CD4-positive, alpha-beta T cell (primary cell): ENCODE measurements around the gene ABCB11. TPM values are rescaled to one million over a fixed set of nuclear protein-coding genes. Genes with fewer than 3 reads are reported as not detected.

Source experiments
- ATAC-seq: fragments of 200-7000 bp; cut with Tn5 transposase; one replicate; pipeline ENCODE4 v1.10.0; 2022; ENCODE audit warnings: mild to moderate bottlenecking; ENCODE audit not compliant: poor library complexity
- CTCF ChIA-PET: fragments of 350-600 bp; sonication (Branson Sonifier 250); formaldehyde crosslinking; loops from one replicate; lab custom pipeline; 2021; ENCODE audit warnings: antibody characterized with exemption, inconsistent platforms; lab: Charles Lee
- POLR2A ChIA-PET: fragments of 350-600 bp; sonication (Branson Sonifier 250); formaldehyde crosslinking; loops from one replicate; lab custom pipeline; 2021; ENCODE audit warnings: antibody characterized with exemption, inconsistent platforms; lab: Charles Lee
- DNase-seq, 14 experiments: peaks; one replicate each; pipeline ENCODE4 v3.0.0-alpha.2; 2013 to 2020; ENCODE audit warnings: mixed read lengths in 2 of 14
- H3K27ac ChIP-seq, 2 donors: one replicate each; pipeline versions ENCODE4 v1.5.1 to v1.7.0; 2013; ENCODE audit warnings: low read length in 2 of 2, low read depth in 1 of 2, mild to moderate bottlenecking in 1 of 2
- H3K27me3 ChIP-seq, 2 experiments: 1 replicate in 1 of 2; 2 replicates in 1 of 2; pipeline versions ENCODE4 v1.6.1 to v1.7.0; 2013; ENCODE audit warnings: low read length in 2 of 2, control low read depth in 1 of 2, mild to moderate bottlenecking in 1 of 2, moderate library complexity in 1 of 2; ENCODE audit not compliant: insufficient read depth in 2 of 2, control insufficient read depth in 1 of 2
- H3K36me3 ChIP-seq: one replicate; pipeline ENCODE4 v1.6.1; 2013; ENCODE audit warnings: low read length, control low read depth; ENCODE audit not compliant: insufficient read depth
- H3K4me1 ChIP-seq: one replicate; pipeline ENCODE4 v1.6.1; 2013; ENCODE audit warnings: low read length, control low read depth; ENCODE audit not compliant: insufficient read depth
- H3K4me3 ChIP-seq: one replicate; pipeline ENCODE4 v1.5.1; 2013; ENCODE audit warnings: mild to moderate bottlenecking, low read length, moderate library complexity
- H3K9me3 ChIP-seq, 2 experiments: 1 replicate in 1 of 2; 2 replicates in 1 of 2; pipeline versions ENCODE4 v1.6.1 to v1.7.0; 2013; ENCODE audit warnings: low read length in 2 of 2, mild to moderate bottlenecking in 2 of 2, control low read depth in 1 of 2, moderate library complexity in 1 of 2; ENCODE audit not compliant: control insufficient read depth in 1 of 2, insufficient read depth in 1 of 2
- H3K27ac Mint-ChIP-seq: one replicate; pipeline ENCODE4 v1.8.0; 2020; ENCODE audit warnings: mixed read lengths
- H3K27me3 Mint-ChIP-seq: one replicate; pipeline ENCODE4 v1.8.0; 2021; ENCODE audit warnings: mixed read lengths
- H3K36me3 Mint-ChIP-seq: one replicate; pipeline ENCODE4 v1.8.0; 2021; ENCODE audit warnings: low read depth, mixed read lengths
- H3K4me1 Mint-ChIP-seq: one replicate; pipeline ENCODE4 v1.8.0; 2021; ENCODE audit warnings: low read depth, mixed read lengths
- H3K4me3 Mint-ChIP-seq: one replicate; pipeline ENCODE4 v1.8.0; 2020; ENCODE audit warnings: mild to moderate bottlenecking, mixed read lengths
- H3K9me3 Mint-ChIP-seq: one replicate; pipeline ENCODE4 v1.8.0; 2020; ENCODE audit warnings: mixed read lengths
- intact Hi-C, 2 experiments: fragments of 100-400 bp; cut with DNase I in 1 of 2; cut with micrococcal nuclease in 1 of 2; formaldehyde crosslinking; loops; one replicate each; pipeline versions ENCODE4 v1.15.1 to v1.9.0; 2023 to 2025; cut with DNase I, micrococcal nuclease
- total RNA-seq, 174 experiments: library from RNA in 2 of 174; stranded (reverse) in 2 of 174; gene quantifications; one replicate each; pipeline ENCODE4 v1.2.3 and lab custom pipeline; 2021 to 2026
- TF ChIP-seq, protein P1 (sequence below): fragments of 200-600 bp; IDR thresholded peaks from one replicate; pipeline ENCODE4 v1.8.0; 2022; ENCODE audit warnings: antibody characterized with exemption, mild to moderate bottlenecking

ABCB11 gene
- total RNA-seq, 2 experiments from 2014 or later = not detected

GRCh38 chr2:168988755-168989154 lies 42.4 kb downstream of the ABCB11 start:
- Histone ChIP-seq H3K36me3 (no peaks in the 10 kb centered on the region), H3K27me3 (no peaks in the 10 kb centered on the region), H3K9me3 (no peaks in the 10 kb centered on the region), H3K4me3 (no peak overlapping the region), H3K27ac (no peak overlapping the region), H3K4me1 (no peaks in the 10 kb centered on the region)
- ChIA-PET CTCF (no interaction called here), POLR2A (no interaction called here)
- Mint-ChIP-seq H3K27ac (no peak overlapping the region), H3K9me3 (no peaks in the 10 kb centered on the region), H3K4me3 (no peak overlapping the region), H3K4me1 (no peaks in the 10 kb centered on the region), H3K27me3 (no peaks in the 10 kb centered on the region), H3K36me3 (no peaks in the 10 kb centered on the region)
- TF ChIP-seq, protein P1, sequence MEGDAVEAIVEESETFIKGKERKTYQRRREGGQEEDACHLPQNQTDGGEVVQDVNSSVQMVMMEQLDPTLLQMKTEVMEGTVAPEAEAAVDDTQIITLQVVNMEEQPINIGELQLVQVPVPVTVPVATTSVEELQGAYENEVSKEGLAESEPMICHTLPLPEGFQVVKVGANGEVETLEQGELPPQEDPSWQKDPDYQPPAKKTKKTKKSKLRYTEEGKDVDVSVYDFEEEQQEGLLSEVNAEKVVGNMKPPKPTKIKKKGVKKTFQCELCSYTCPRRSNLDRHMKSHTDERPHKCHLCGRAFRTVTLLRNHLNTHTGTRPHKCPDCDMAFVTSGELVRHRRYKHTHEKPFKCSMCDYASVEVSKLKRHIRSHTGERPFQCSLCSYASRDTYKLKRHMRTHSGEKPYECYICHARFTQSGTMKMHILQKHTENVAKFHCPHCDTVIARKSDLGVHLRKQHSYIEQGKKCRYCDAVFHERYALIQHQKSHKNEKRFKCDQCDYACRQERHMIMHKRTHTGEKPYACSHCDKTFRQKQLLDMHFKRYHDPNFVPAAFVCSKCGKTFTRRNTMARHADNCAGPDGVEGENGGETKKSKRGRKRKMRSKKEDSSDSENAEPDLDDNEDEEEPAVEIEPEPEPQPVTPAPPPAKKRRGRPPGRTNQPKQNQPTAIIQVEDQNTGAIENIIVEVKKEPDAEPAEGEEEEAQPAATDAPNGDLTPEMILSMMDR = no peak
- DNase-seq (no peak), ATAC-seq (no peak)
- intact Hi-C loops = no loop called here

DNA sequence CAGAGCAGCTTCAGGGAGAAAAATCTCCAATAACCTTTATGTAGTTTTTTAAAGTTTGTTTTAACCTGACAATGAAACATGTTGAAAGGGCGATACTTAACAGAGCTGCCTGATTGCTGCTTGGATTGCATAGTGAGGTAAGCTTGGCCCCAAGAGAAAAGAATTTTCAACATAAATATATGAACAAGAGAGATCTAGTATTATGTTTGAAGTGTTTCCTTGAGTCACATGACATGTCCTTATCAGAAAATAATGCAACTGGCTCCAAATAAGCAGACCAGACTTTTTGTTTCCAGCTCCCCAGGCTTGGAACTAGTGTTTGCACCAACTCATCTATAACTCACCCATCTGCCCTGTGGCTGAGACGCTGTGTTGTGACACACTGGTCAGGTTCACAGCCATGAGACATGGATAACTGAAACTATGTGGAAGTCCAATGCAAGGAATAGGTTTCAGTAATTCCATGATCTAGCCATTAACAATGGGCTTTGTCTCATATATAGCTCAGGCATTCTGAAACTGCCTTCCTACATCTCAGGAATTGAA lies 44.7 kb downstream of the ABCB11 start:
- H3K4me1 Mint-ChIP-seq = no peaks in the 10 kb centered on the region
- Histone ChIP-seq H3K36me3 (no peaks in the 10 kb centered on the region), H3K9me3 (no peaks in the 10 kb centered on the region), H3K4me3 (no peak overlapping the region), H3K4me1 (no peaks in the 10 kb centered on the region), H3K27me3 (no peaks in the 10 kb centered on the region), H3K27ac (no peak overlapping the region)
- no peaks in the 10 kb centered on the region for H3K27me3 Mint-ChIP-seq
- intact Hi-C loops = no loop called here
- TF ChIP-seq, protein P1 = no peak
- ChIA-PET CTCF (interaction anchor here (0.6 kb wide), 1 partner anchor 43 kb away, joined by 3 read pairs; no protein-coding TSS in a partner anchor), POLR2A (no interaction called here)
- DNase-seq (no peak), ATAC-seq (no peak)
- no peaks in the 10 kb centered on the region for H3K9me3 Mint-ChIP-seq
- no peak overlapping the region for H3K4me3 Mint-ChIP-seq
- H3K36me3 Mint-ChIP-seq = no peaks in the 10 kb centered on the region
- no peak overlapping the region for H3K27ac Mint-ChIP-seq

DNA sequence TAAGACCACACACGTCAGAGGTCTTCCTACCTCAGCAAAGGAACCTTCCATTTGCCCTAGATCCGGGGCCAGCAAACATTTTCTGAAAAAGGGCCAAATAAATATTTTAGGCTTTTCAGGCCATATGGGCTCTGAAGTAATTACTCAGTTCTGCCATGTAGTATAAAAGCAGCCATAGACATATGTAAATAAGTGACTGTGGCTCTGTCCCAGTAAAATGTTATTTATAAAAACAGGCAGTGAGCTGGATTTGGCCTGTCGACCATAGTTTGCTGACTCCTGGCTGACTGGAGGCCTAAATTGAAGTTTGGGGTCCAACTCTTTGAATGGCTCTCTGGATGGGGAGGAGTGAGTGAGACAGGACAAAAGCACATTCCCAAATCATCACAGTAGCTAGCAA lies 49.5 kb downstream of the ABCB11 start:
- Mint-ChIP-seq H3K27me3 (no peaks in the 10 kb centered on the region), H3K36me3 (no peaks in the 10 kb centered on the region), H3K9me3 (no peaks in the 10 kb centered on the region), H3K4me3 (no peak overlapping the region), H3K27ac (no peak overlapping the region), H3K4me1 (no peaks in the 10 kb centered on the region)
- ChIA-PET CTCF (no interaction called here), POLR2A (no interaction called here)
- H3K9me3 ChIP-seq = no peaks in the 10 kb centered on the region
- DNase-seq (no peak), ATAC-seq (no peak)
- no peaks in the 10 kb centered on the region for H3K4me1 ChIP-seq
- TF ChIP-seq, protein P1 = no peak
- no peaks in the 10 kb centered on the region for H3K36me3 ChIP-seq
- H3K27ac ChIP-seq = no peak overlapping the region
- H3K27me3 ChIP-seq = no peaks in the 10 kb centered on the region
- intact Hi-C loops = no loop called here
- H3K4me3 ChIP-seq = no peak overlapping the region
